Measurements from ENCODE around the gene PPP1R9A. TPM values are rescaled to one million over a fixed set of nuclear protein-coding genes. Genes with fewer than 3 reads are reported as not detected.

PPP1R9A gene
- polyA plus RNA-seq, 1 donor (not counting 4 experiments of a cell fraction or from before 2014, with no cell fraction given) = 0.01 TPM

- no peak for FAIRE-seq
- H3K4me1 ChIP-seq (ENCODE audit: control insufficient read depth, extremely low read depth, insufficient read depth, low read length) = no peaks in the 10 kb centered on the region
- H3K4me3 ChIP-seq (ENCODE audit: control insufficient read depth in 2 of 3, extremely low read depth in 1 of 3, insufficient read depth in 2 of 3, low read depth in 1 of 3, low read length in 3 of 3) = no peak overlapping the region
- no peak for DNase-seq (ENCODE audit: low read depth, low spot score)
- H3K9me1 ChIP-seq (ENCODE audit: control insufficient read depth, extremely low read depth, insufficient read depth, low read length) = no peaks in the 10 kb centered on the region
- H3K27me3 ChIP-seq (ENCODE audit: control insufficient read depth, extremely low read depth, insufficient read depth, low read length) = peaks cover 24% of the 10 kb centered on the region
- H3K36me3 ChIP-seq (ENCODE audit: control insufficient read depth in 2 of 2, extremely low read depth in 1 of 2, insufficient read depth in 2 of 2, low read length in 2 of 2) = no peaks in the 10 kb centered on the region
- no peaks in the 10 kb centered on the region for H3K79me2 ChIP-seq (ENCODE audit: control insufficient read depth, insufficient read depth, low read length)
- no peak overlapping the region for H3K27ac ChIP-seq (ENCODE audit: control insufficient read depth, insufficient read depth, low read length)
- no peak overlapping the region for H3K4me2 ChIP-seq (ENCODE audit: control insufficient read depth, extremely low read depth, insufficient read depth, low read depth, low read length)
- no peak overlapping the region for H3K9ac ChIP-seq (ENCODE audit: control insufficient read depth, extremely low read depth, insufficient read depth, low read length)
- dilution Hi-C loops (cut with MboI; ENCODE audit: extremely low pct_ligation_motif_present, low sequenced_read_pairs) = no loop called here
- no peak for TF ChIP-seq EZH2 (IDR thresholded peaks at IDR 0.05; ENCODE audit: low read length)
- TF ChIP-seq CTCF (optimal IDR thresholded peaks at IDR 0.05 in 1 of 3, IDR thresholded peaks at IDR 0.05 in 1 of 3, conservative IDR thresholded peaks at IDR 0.05 in 1 of 3; ENCODE audit: extremely low read depth in 1 of 3, insufficient read depth in 2 of 3, low read length in 3 of 3) = no peak
- no peaks in the 10 kb centered on the region for H4K20me1 ChIP-seq (ENCODE audit: control insufficient read depth, extremely low read depth, insufficient read depth, low read length)
- no peak overlapping the region for H2AFZ ChIP-seq (ENCODE audit: control insufficient read depth, low read length)
- no peaks in the 10 kb centered on the region for H3K9me3 ChIP-seq (ENCODE audit: control insufficient read depth, low read depth, low read length)
Measured at GRCh38 chr7:94904982-94905381, 2.4 kb upstream of the PPP1R9A start.

- Histone ChIP-seq H3K4me1 (ENCODE audit: control insufficient read depth, extremely low read depth, insufficient read depth, low read length) (no peaks in the 10 kb centered on the region), H2AFZ (ENCODE audit: control insufficient read depth, low read length) (no peak overlapping the region), H3K4me2 (ENCODE audit: control insufficient read depth, extremely low read depth, insufficient read depth, low read depth, low read length) (no peak overlapping the region), H3K9ac (ENCODE audit: control insufficient read depth, extremely low read depth, insufficient read depth, low read length) (no peak overlapping the region), H4K20me1 (ENCODE audit: control insufficient read depth, extremely low read depth, insufficient read depth, low read length) (no peaks in the 10 kb centered on the region), H3K79me2 (ENCODE audit: control insufficient read depth, insufficient read depth, low read length) (no peaks in the 10 kb centered on the region), H3K36me3 (ENCODE audit: control insufficient read depth in 2 of 2, extremely low read depth in 1 of 2, insufficient read depth in 2 of 2, low read length in 2 of 2) (no peaks in the 10 kb centered on the region), H3K4me3 (ENCODE audit: control insufficient read depth in 2 of 3, extremely low read depth in 1 of 3, insufficient read depth in 2 of 3, low read depth in 1 of 3, low read length in 3 of 3) (no peak overlapping the region), H3K27me3 (ENCODE audit: control insufficient read depth, extremely low read depth, insufficient read depth, low read length) (peaks cover 28% of the 10 kb centered on the region), H3K27ac (ENCODE audit: control insufficient read depth, insufficient read depth, low read length) (no peak overlapping the region), H3K9me3 (ENCODE audit: control insufficient read depth, low read depth, low read length) (no peaks in the 10 kb centered on the region), H3K9me1 (ENCODE audit: control insufficient read depth, extremely low read depth, insufficient read depth, low read length) (no peaks in the 10 kb centered on the region)
- DNase-seq (ENCODE audit: low read depth, low spot score) (no peak), FAIRE-seq (no peak)
- dilution Hi-C loops (cut with MboI; ENCODE audit: extremely low pct_ligation_motif_present, low sequenced_read_pairs) = no loop called here
- TF ChIP-seq CTCF (optimal IDR thresholded peaks at IDR 0.05 in 1 of 3, IDR thresholded peaks at IDR 0.05 in 1 of 3, conservative IDR thresholded peaks at IDR 0.05 in 1 of 3; ENCODE audit: extremely low read depth in 1 of 3, insufficient read depth in 2 of 3, low read length in 3 of 3) = no peak
- TF ChIP-seq EZH2 (IDR thresholded peaks at IDR 0.05; ENCODE audit: low read length) = no peak
Measured at GRCh38 chr7:94906065-94906851, 1.1 kb upstream of the PPP1R9A start.

Measured in keratinocyte (primary cell).